ENCODE measurements around the gene NASP.

GRCh38 chr1:45617618-45618017 is 33.8 kb downstream of the NASP start:
- no peak for TF ChIP-seq CTCF (IDR thresholded peaks at IDR 0.05)
- TF ChIP-seq, protein P1, sequence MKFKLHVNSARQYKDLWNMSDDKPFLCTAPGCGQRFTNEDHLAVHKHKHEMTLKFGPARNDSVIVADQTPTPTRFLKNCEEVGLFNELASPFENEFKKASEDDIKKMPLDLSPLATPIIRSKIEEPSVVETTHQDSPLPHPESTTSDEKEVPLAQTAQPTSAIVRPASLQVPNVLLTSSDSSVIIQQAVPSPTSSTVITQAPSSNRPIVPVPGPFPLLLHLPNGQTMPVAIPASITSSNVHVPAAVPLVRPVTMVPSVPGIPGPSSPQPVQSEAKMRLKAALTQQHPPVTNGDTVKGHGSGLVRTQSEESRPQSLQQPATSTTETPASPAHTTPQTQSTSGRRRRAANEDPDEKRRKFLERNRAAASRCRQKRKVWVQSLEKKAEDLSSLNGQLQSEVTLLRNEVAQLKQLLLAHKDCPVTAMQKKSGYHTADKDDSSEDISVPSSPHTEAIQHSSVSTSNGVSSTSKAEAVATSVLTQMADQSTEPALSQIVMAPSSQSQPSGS (CRISPR knock-in tag; IDR thresholded peaks at IDR 0.05; ENCODE audit: borderline replicate concordance, low read depth), result no peak
- TF ChIP-seq ZNF671 (CRISPR knock-in tag; IDR thresholded peaks at IDR 0.05), result no peak

Measured in WTC11 (cell line).